ENCODE measurements around the gene GPR151. TPM values are rescaled to one million over a fixed set of nuclear protein-coding genes. Genes with fewer than 3 reads are reported as not detected.

The GPR151 gene
- total RNA-seq, 3 donors from 2014 or later, result not detected

- intact Hi-C loops (cut with DNase I; ENCODE audit: low total_unique reads), result no loop called here
- DNase-seq (ENCODE audit: low spot score in 2 of 2), result no peak
- peaks cover 11% of the 10 kb centered on the region for H3K36me3 ChIP-seq
- H3K9me3 ChIP-seq, result no peaks in the 10 kb centered on the region
- TF ChIP-seq POLR2A (IDR thresholded peaks at IDR 0.05) (no peak), CTCF (IDR thresholded peaks at IDR 0.05) (no peak), POLR2AphosphoS5 (IDR thresholded peaks at IDR 0.05) (no peak)
- no peaks in the 10 kb centered on the region for H3K27me3 ChIP-seq
- no peaks in the 10 kb centered on the region for H3K4me1 ChIP-seq
- no peak overlapping the region for H3K27ac ChIP-seq
- no peak overlapping the region for H3K4me3 ChIP-seq
Measured at GRCh38 chr5:146484714-146485391, 31.1 kb downstream of the GPR151 start.

GRCh38 chr5:146482775-146483174, 33.2 kb downstream of the GPR151 start:
- TF ChIP-seq POLR2A (IDR thresholded peaks at IDR 0.05), result no peak
- no peak for TF ChIP-seq CTCF (IDR thresholded peaks at IDR 0.05)
- no peak for TF ChIP-seq POLR2AphosphoS5 (IDR thresholded peaks at IDR 0.05)
- H3K36me3 ChIP-seq, result peaks cover 11% of the 10 kb centered on the region
- intact Hi-C loops (cut with DNase I; ENCODE audit: low total_unique reads), result no loop called here

GRCh38 chr5:146475906-146476305, 40.1 kb downstream of the GPR151 start:
- no peaks in the 10 kb centered on the region for H3K9me3 ChIP-seq
- intact Hi-C loops (cut with DNase I; ENCODE audit: low total_unique reads), result no loop called here
- H3K4me3 ChIP-seq, result no peak overlapping the region
- H3K27ac ChIP-seq, result no peak overlapping the region
- H3K27me3 ChIP-seq, result no peaks in the 10 kb centered on the region
- TF ChIP-seq CTCF (IDR thresholded peaks at IDR 0.05) (no peak), POLR2A (IDR thresholded peaks at IDR 0.05) (no peak), POLR2AphosphoS5 (IDR thresholded peaks at IDR 0.05) (no peak)
- H3K4me1 ChIP-seq, result no peaks in the 10 kb centered on the region
- DNase-seq (ENCODE audit: low spot score in 2 of 2), result no peak
- H3K36me3 ChIP-seq, result peaks cover 5% of the 10 kb centered on the region

More at GRCh38 chr5:146482775-146483174, 33.2 kb downstream of the GPR151 start:
- H3K4me3 ChIP-seq, result no peak overlapping the region
- no peaks in the 10 kb centered on the region for H3K4me1 ChIP-seq
- no peak overlapping the region for H3K27ac ChIP-seq
- no peaks in the 10 kb centered on the region for H3K9me3 ChIP-seq
- no peaks in the 10 kb centered on the region for H3K27me3 ChIP-seq
- no peak for DNase-seq (ENCODE audit: low spot score in 2 of 2)

- no peaks in the 10 kb centered on the region for H3K4me1 ChIP-seq
- H3K36me3 ChIP-seq, result peaks cover 6% of the 10 kb centered on the region
- TF ChIP-seq POLR2AphosphoS5 (IDR thresholded peaks at IDR 0.05) (no peak), POLR2A (IDR thresholded peaks at IDR 0.05) (no peak), CTCF (IDR thresholded peaks at IDR 0.05) (no peak)
- H3K9me3 ChIP-seq, result no peaks in the 10 kb centered on the region
- intact Hi-C loops (cut with DNase I; ENCODE audit: low total_unique reads), result no loop called here
- H3K27ac ChIP-seq, result no peak overlapping the region
- H3K4me3 ChIP-seq, result no peak overlapping the region
- H3K27me3 ChIP-seq, result no peaks in the 10 kb centered on the region
- DNase-seq (ENCODE audit: low spot score in 2 of 2), result no peak
Measured at GRCh38 chr5:146475190-146475780, 40.7 kb downstream of the GPR151 start.

- Histone ChIP-seq H3K36me3 (peaks cover 6% of the 10 kb centered on the region), H3K27ac (no peak overlapping the region), H3K4me3 (no peak overlapping the region), H3K27me3 (no peaks in the 10 kb centered on the region), H3K9me3 (no peaks in the 10 kb centered on the region), H3K4me1 (no peaks in the 10 kb centered on the region)
- intact Hi-C loops (cut with DNase I; ENCODE audit: low total_unique reads), result no loop called here
- TF ChIP-seq POLR2AphosphoS5 (IDR thresholded peaks at IDR 0.05), result no peak
- no peak for DNase-seq (ENCODE audit: low spot score in 2 of 2)
Measured at GRCh38 chr5:146474065-146474464, 41.9 kb downstream of the GPR151 start.

Data from breast epithelium (tissue), 4 donors.